ENCODE results near the gene G2E3.

Gene G2E3

GRCh38 chr14:30656190-30656632 is 97.3 kb downstream of the G2E3 start:
- DNase-seq (ENCODE audit: low spot score), result peak; percentile 31

GRCh38 chr14:30657050-30657449 is 98.1 kb downstream of the G2E3 start:
- no peak for DNase-seq (ENCODE audit: low spot score)

- no peak for DNase-seq (ENCODE audit: low spot score)
Observed at GRCh38 chr14:30657606-30658163, 98.7 kb downstream of the G2E3 start.

- DNase-seq (ENCODE audit: low spot score), result no peak
Observed at GRCh38 chr14:30658645-30659044, 99.7 kb downstream of the G2E3 start.

GRCh38 chr14:30669594-30669993 is 110.6 kb downstream of the G2E3 start:
- no peak for DNase-seq (ENCODE audit: low spot score)

Measured in kidney tubule cell (primary cell).